Stomach (tissue), 9 donors: Measurements from ENCODE around the gene UBE2G1. TPM values are rescaled to one million over a fixed set of nuclear protein-coding genes. Genes with fewer than 3 reads are reported as not detected.

Experiments used
- DNase-seq, 2 donors: peaks; one replicate each; pipeline versions ENCODE4 v3.0.0 to v3.0.0-alpha.2; 2013 to 2019
- H3K27ac ChIP-seq, 5 donors: fragments of 200-600 bp in 4 of 5; sonication (generic) in 4 of 5; one replicate each; pipeline ENCODE4 v1.5.1; 2013 to 2019; ENCODE audit warnings: mild to moderate bottlenecking in 1 of 5, moderate library complexity in 1 of 5
- H3K27me3 ChIP-seq, 3 donors: fragments of 200-600 bp; sonication (generic); one replicate each; pipeline ENCODE4 v1.5.1; 2017 to 2019; ENCODE audit warnings: mixed run types in 1 of 3
- H3K36me3 ChIP-seq, 4 donors: fragments of 200-600 bp; sonication (generic); 1 replicate in 3 of 4; 2 replicates in 1 of 4; pipeline ENCODE4 v1.5.1; 2016 to 2019
- H3K4me1 ChIP-seq, 4 donors: fragments of 200-600 bp; sonication (generic); one replicate each; pipeline ENCODE4 v1.5.1; 2016 to 2019
- H3K4me3 ChIP-seq, 4 donors: fragments of 200-600 bp; sonication (generic) in 3 of 4; one replicate each; pipeline ENCODE4 v1.5.1; 2016 to 2019; ENCODE audit warnings: mild to moderate bottlenecking in 1 of 4
- H3K9me3 ChIP-seq, 4 donors: fragments of 200-600 bp; sonication (generic); one replicate each; pipeline ENCODE4 v1.5.1; 2016 to 2019
- CTCF ChIP-seq, 7 experiments: fragments of 450-650 bp in 4 of 7; fragments of 200-600 bp in 3 of 7; sonication (generic) in 3 of 7; IDR thresholded peaks; one replicate each; pipeline ENCODE4 v1.5.1; 2016 to 2019; ENCODE audit warnings: antibody characterized with exemption in 7 of 7, control low read depth in 2 of 7, mild to moderate bottlenecking in 1 of 7
- EP300 ChIP-seq: sonication (generic); formaldehyde crosslinking; IDR thresholded peaks from one replicate; pipeline ENCODE4 v1.6.1; 2017; ENCODE audit warnings: antibody characterized with exemption
- POLR2A ChIP-seq, 4 donors: fragments of 450-650 bp; IDR thresholded peaks; one replicate each; pipeline ENCODE4 v1.6.1; 2016; ENCODE audit warnings: antibody characterized with exemption in 4 of 4, control low read depth in 2 of 4, mild to moderate bottlenecking in 1 of 4, moderate library complexity in 1 of 4
- POLR2AphosphoS5 ChIP-seq, 3 donors: sonication (generic); formaldehyde crosslinking; IDR thresholded peaks; one replicate each; pipeline ENCODE4 v1.6.1; 2016; ENCODE audit warnings: antibody characterized with exemption in 3 of 3
- WGBS, 5 donors: extraction: QIAGEN DNeasy Blood & Tissue Kit in 3 of 5; methylation state at CpG; one replicate each; pipeline versions ENCODE4 v1.1.5 to v1.1.7; 2013 to 2018; 5-methylcytosine and 5-hydroxymethylcytosine counted together
- intact Hi-C: fragments of 100-400 bp; cut with DNase I; formaldehyde crosslinking; loops from one replicate; pipeline ENCODE4 v1.15.1; 2023; ENCODE audit warnings: low total_unique reads
- polyA plus RNA-seq, 3 donors: library from polyadenylated mRNA; stranded (reverse); fragments of 200-250 nt; gene quantifications; one replicate each; pipeline ENCODE4 v1.2.3, GENCODE V29; 2013
- total RNA-seq, 5 donors: library from RNA; depleted of rRNA; stranded (reverse); fragments of >200 nt; gene quantifications; one replicate each; pipeline versions ENCODE4 v1.1.0 to v1.2.3, GENCODE V29; 2014 to 2016
- donor health status: healthy with polysubstance abuse.
- donor health status: Bipolar disorder and iron deficiency.
- donor health status: healthy.

The UBE2G1 gene
- total and polyA plus RNA-seq, 8 donors, result 14.0 to 91.0 (median 38.2) TPM

- TF ChIP-seq POLR2A (IDR thresholded peaks at IDR 0.05), result no peak
- no peak for TF ChIP-seq CTCF (IDR thresholded peaks at IDR 0.05)
- no peak for TF ChIP-seq POLR2AphosphoS5 (IDR thresholded peaks at IDR 0.05)
- no peak for TF ChIP-seq EP300
- intact Hi-C loops, result no loop called here
- no peaks in the 10 kb centered on the region for H3K36me3 ChIP-seq
- H3K9me3 ChIP-seq, result no peaks in the 10 kb centered on the region
- H3K27ac ChIP-seq, result no peak overlapping the region
- peaks cover 23 to 70% (median 49%) of the 10 kb centered on the region in 4 donors for H3K4me1 ChIP-seq
- no peaks in the 10 kb centered on the region for H3K27me3 ChIP-seq
- 60 to 78% (median 65%) methylated on average over 5 of the region's 5 CpGs for WGBS, 5 donors
- H3K4me3 ChIP-seq, result no peak overlapping the region
- DNase-seq, result no peak
These were observed 23.9 kb downstream of the UBE2G1 start for GRCh38 chr17:4342535-4342934.

- Histone ChIP-seq H3K9me3 (no peaks in the 10 kb centered on the region), H3K27ac (no peak overlapping the region), H3K27me3 (no peaks in the 10 kb centered on the region), H3K4me1 (peaks cover 23 to 73% (median 49%) of the 10 kb centered on the region in 4 donors), H3K4me3 (no peak overlapping the region), H3K36me3 (no peaks in the 10 kb centered on the region)
- WGBS, 5 donors, result 63 to 79% (median 72%) methylated on average over 4 of the region's 4 CpGs
- DNase-seq, result no peak
- intact Hi-C loops, result no loop called here
- TF ChIP-seq CTCF (IDR thresholded peaks at IDR 0.05), result no peak
- TF ChIP-seq EP300, result no peak
- no peak for TF ChIP-seq POLR2A (IDR thresholded peaks at IDR 0.05)
- TF ChIP-seq POLR2AphosphoS5 (IDR thresholded peaks at IDR 0.05), result no peak
These were observed 24.9 kb downstream of the UBE2G1 start for GRCh38 chr17:4341616-4341977.

- WGBS, 5 donors, result 72 to 92% (median 78%) methylated on average over 5 of the region's 5 CpGs
- intact Hi-C loops, result no loop called here
These were observed 25.4 kb downstream of the UBE2G1 start for GRCh38 chr17:4340914-4341615.

More at GRCh38 chr17:4340914-4341615, 25.4 kb downstream of the UBE2G1 start:
- H3K4me3 ChIP-seq, result no peak overlapping the region
- H3K27me3 ChIP-seq, result no peaks in the 10 kb centered on the region
- DNase-seq, result no peak
- peaks cover 23 to 71% (median 46%) of the 10 kb centered on the region in 4 donors for H3K4me1 ChIP-seq
- H3K36me3 ChIP-seq, result no peaks in the 10 kb centered on the region
- TF ChIP-seq POLR2A (IDR thresholded peaks at IDR 0.05) (no peak), EP300 (no peak), CTCF (IDR thresholded peaks at IDR 0.05) (no peak), POLR2AphosphoS5 (IDR thresholded peaks at IDR 0.05) (no peak)
- H3K27ac ChIP-seq, result no peak overlapping the region
- no peaks in the 10 kb centered on the region for H3K9me3 ChIP-seq
